ENCODE measurements around the gene P2RX2. TPM values are rescaled to one million over a fixed set of nuclear protein-coding genes. Genes with fewer than 3 reads are reported as not detected.

The P2RX2 gene
- total RNA-seq, 2 donors from 2014 or later = not detected

DNA sequence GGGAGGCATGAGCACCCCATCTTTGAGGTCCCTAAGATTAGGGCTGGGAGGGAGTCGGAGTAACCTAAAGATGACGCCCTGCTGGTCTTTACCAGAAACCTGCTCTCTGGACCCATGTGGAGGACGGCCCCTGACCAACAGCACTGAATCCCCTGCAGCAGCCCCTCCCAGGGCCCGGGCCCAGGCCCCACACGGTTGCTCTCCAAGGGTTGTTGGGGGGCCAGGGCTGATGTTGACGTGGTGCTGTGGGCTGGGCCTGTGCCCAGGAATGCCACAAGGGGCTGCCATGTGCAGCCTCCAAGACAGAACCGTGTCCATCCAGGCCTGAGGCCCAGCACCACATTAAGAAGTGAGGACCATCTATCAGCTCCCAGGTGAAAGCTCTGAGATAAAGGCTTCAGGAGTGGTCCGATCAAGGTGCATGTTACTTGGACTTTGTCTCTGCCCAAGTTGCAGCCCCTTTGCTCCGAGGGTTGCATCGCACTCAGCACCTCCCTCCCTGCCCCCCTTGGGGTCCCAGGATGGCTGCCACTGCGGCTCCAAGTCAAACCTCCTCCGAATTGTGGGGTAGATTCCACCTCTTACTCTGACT lies 37.8 kb upstream of the P2RX2 start:
- H3K36me3 ChIP-seq = peaks cover 6% of the 10 kb centered on the region
- TF ChIP-seq CTCF (IDR thresholded peaks at IDR 0.05) = no peak
- H3K4me3 ChIP-seq = no peak overlapping the region
- H3K27ac ChIP-seq = no peak overlapping the region
- no peaks in the 10 kb centered on the region for H3K27me3 ChIP-seq (replicated peaks; ENCODE audit: insufficient read depth)
- H3K4me1 ChIP-seq (ENCODE audit: control insufficient read depth in 1 of 2, low read depth in 2 of 2) = no peaks in the 10 kb centered on the region
- DNase-seq (ENCODE audit: low spot score) (no peak), ATAC-seq (ENCODE audit: insufficient number of reproducible peaks, low FRiP score, low read depth) (no peak)
- H3K9me3 ChIP-seq = no peaks in the 10 kb centered on the region

DNA sequence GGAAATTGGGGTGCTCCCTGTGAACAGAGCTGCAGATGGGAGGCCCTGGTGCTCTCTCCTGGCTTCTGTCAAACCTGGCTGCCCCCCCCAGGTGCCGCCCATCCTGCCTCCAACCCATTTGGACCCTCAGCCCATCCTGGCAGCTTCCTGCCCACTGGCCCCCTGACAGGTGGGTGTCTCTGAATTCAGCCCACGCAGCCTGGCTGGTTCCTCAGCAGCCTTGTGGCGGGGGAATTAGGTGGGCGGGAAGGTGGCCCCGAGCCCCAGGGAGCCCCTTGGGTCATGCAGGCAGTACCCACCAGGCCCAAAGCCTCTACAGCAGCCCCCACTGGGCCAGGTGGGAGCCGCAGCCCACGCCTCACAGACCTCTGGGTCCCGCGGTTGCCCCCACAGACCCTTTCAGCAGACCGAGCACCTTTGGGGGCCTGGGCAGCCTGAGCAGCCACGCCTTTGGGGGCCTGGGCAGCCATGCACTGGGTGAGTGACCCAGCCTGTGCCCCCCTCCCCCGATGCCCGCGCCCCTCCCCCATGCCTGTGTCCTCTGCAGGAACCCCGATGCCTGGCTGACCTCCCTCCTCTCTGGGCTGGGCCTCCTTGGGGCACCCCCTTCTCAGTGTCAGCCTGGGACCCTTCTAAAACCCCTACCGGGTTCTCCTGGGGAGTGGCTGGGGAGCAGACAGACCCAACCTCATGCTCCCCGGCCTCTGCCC lies 37.1 kb upstream of the P2RX2 start:
- TF ChIP-seq CTCF (IDR thresholded peaks at IDR 0.05) = no peak
- no peak for ATAC-seq (ENCODE audit: insufficient number of reproducible peaks, low FRiP score, low read depth)
- H3K4me3 ChIP-seq = no peak overlapping the region
- no peaks in the 10 kb centered on the region for H3K4me1 ChIP-seq (ENCODE audit: control insufficient read depth in 1 of 2, low read depth in 2 of 2)
- H3K9me3 ChIP-seq = no peaks in the 10 kb centered on the region
- no peak overlapping the region for H3K27ac ChIP-seq
- H3K36me3 ChIP-seq = peaks cover 6% of the 10 kb centered on the region
- no peak for DNase-seq (ENCODE audit: low spot score)
- H3K27me3 ChIP-seq (replicated peaks; ENCODE audit: insufficient read depth) = no peaks in the 10 kb centered on the region

DNA sequence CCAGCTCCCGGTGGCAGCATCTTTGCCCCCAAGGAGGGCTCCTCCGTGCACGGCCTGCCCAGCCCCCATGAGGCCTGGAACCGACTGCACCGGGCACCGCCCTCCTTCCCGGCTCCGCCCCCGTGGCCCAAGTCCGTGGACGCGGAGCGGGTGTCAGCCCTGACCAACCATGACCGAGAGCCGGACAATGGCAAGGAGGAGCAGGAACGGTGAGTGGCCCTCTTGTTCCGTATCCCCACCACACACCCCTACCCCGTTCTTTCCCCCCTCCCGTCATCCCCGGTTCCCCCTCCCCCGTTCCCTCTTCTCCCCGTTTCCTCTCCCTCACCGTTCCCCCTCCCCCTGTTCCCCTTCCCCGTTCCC lies 36.5 kb upstream of the P2RX2 start:
- Histone ChIP-seq H3K27ac (no peak overlapping the region), H3K4me3 (no peak overlapping the region), H3K27me3 (replicated peaks; ENCODE audit: insufficient read depth) (no peaks in the 10 kb centered on the region), H3K4me1 (ENCODE audit: control insufficient read depth in 1 of 2, low read depth in 2 of 2) (no peaks in the 10 kb centered on the region), H3K36me3 (peaks cover 2% of the 10 kb centered on the region), H3K9me3 (no peaks in the 10 kb centered on the region)
- DNase-seq (ENCODE audit: low spot score) = no peak
- TF ChIP-seq CTCF (IDR thresholded peaks at IDR 0.05) = no peak
- no peak for ATAC-seq (ENCODE audit: insufficient number of reproducible peaks, low FRiP score, low read depth)

DNA sequence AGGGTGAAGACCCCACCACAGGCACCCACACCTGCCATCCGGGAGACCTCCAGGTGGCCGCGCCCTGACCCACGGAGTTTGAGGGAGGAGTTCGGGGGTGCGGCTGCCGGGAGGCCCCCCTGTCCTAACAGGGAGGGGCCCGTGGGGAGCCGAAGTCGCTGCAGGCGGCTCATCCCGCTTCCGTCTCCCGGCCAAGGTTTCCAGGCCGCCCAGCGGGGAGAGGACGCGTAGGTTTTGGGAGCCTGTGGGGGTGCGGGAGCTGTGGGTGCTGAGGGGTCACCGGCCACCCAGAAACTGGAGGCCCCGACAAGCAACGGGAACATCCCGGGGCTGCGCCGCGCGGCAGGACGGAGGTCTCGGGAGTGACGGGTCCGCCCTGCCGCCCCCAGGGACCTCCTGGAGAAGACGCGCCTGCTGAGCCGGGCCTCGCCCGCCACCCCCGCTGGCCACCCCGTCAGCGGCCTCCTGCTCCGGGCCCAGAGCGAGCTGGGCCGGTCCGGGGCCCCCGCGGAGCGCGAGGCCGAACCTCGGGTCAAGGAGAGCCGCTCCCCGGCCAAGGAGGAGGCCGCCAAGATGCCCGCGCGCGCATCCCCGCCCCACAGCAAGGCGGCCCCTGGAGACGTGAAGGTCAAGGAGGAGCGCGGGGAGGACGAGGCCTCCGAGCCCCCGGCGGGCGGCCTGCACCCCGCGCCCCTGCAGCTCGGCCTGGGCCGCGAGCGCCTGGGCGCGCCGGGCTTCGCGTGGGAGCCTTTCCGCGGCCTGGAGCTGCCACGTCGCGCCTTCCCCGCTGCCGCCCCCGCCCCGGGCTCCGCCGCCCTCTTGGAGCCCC lies 35.8 kb upstream of the P2RX2 start:
- no peak overlapping the region for H3K27ac ChIP-seq
- ATAC-seq (ENCODE audit: insufficient number of reproducible peaks, low FRiP score, low read depth) = no peak

More for the DNA sequence above, 35.8 kb upstream of the P2RX2 start:
- H3K9me3 ChIP-seq = no peaks in the 10 kb centered on the region
- no peak for TF ChIP-seq CTCF (IDR thresholded peaks at IDR 0.05)
- no peaks in the 10 kb centered on the region for H3K27me3 ChIP-seq (replicated peaks; ENCODE audit: insufficient read depth)
- no peaks in the 10 kb centered on the region for H3K4me1 ChIP-seq (ENCODE audit: control insufficient read depth in 1 of 2, low read depth in 2 of 2)
- H3K36me3 ChIP-seq = peaks cover 2% of the 10 kb centered on the region
- no peak for DNase-seq (ENCODE audit: low spot score)
- H3K4me3 ChIP-seq = no peak overlapping the region
